ENCODE results near the gene NDRG4.

NDRG4 gene

GRCh38 chr16:58510097-58510775 lies 10.3 kb downstream of the NDRG4 start:
- TF ChIP-seq CTCF (IDR thresholded peaks at IDR 0.05) = no peak

- no peak for TF ChIP-seq CTCF (IDR thresholded peaks at IDR 0.05)
Measured at GRCh38 chr16:58510776-58511628, 11.1 kb downstream of the NDRG4 start.

- peak; percentile 80 for TF ChIP-seq CTCF (IDR thresholded peaks at IDR 0.05)
Measured at GRCh38 chr16:58511933-58512815, 12.2 kb downstream of the NDRG4 start.

- no peak for TF ChIP-seq CTCF (IDR thresholded peaks at IDR 0.05)
Measured at GRCh38 chr16:58513874-58514273, 13.9 kb downstream of the NDRG4 start.

GRCh38 chr16:58515125-58515870 lies 15.4 kb downstream of the NDRG4 start, which contains the start of gene SETD6:
Gene SETD6 (plus strand): TSS chr16:58515517. CDS start chr16:58515538, 21 bp downstream.
- TF ChIP-seq CTCF (IDR thresholded peaks at IDR 0.05) = 0 out of 2 replicates have a peak, but pooled peaks have one; percentile 23

- TF ChIP-seq CTCF (IDR thresholded peaks at IDR 0.05) = no peak
Measured at GRCh38 chr16:58515871-58516767, 16.2 kb downstream of the NDRG4 start.
